Measurements from ENCODE around the gene TFF1.
"Not testable (repeated sequence)": the region's sequence is repeated elsewhere in the genome, so short reads cannot be mapped to it uniquely, and the experiment has no call there.

TFF1 gene

DNA sequence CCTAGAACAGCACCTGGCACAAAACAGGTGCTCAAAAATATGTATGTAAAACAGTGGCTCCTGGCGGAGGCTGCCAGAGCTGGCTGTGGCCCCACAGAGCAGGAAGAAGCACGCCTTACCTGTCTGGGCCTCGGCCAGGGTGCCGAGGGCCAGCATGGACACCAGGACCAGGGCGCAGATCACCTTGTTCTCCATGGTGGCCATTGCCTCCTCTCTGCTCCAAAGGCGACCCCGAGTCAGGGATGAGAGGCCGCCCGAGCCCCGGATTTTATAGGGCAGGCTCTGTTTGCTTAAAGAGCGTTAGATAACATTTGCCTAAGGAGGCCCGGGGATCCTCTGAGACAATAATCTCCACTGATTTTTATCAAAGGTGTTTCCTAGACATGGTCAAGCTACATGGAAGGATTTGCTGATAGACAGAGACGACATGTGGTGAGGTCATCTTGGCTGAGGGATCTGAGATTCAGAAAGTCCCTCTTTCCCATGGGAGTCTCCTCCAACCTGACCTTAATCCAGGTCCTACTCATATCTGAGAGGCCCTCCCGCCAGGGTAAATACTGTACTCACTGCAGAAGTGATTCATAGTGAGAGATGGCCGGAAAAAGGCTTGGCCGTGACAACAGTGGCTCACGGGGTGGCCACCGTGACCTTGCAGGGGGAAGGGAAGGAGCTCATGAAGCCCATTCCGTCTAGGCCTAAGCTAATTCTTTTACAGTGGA, at the start of gene TFF1:
Gene TFF1 (minus strand): TSS at position 244 of the 719 bp plus-strand sequence. CDS start 40 bp downstream, at position 204.
- no peak for DNase-seq

DNA sequence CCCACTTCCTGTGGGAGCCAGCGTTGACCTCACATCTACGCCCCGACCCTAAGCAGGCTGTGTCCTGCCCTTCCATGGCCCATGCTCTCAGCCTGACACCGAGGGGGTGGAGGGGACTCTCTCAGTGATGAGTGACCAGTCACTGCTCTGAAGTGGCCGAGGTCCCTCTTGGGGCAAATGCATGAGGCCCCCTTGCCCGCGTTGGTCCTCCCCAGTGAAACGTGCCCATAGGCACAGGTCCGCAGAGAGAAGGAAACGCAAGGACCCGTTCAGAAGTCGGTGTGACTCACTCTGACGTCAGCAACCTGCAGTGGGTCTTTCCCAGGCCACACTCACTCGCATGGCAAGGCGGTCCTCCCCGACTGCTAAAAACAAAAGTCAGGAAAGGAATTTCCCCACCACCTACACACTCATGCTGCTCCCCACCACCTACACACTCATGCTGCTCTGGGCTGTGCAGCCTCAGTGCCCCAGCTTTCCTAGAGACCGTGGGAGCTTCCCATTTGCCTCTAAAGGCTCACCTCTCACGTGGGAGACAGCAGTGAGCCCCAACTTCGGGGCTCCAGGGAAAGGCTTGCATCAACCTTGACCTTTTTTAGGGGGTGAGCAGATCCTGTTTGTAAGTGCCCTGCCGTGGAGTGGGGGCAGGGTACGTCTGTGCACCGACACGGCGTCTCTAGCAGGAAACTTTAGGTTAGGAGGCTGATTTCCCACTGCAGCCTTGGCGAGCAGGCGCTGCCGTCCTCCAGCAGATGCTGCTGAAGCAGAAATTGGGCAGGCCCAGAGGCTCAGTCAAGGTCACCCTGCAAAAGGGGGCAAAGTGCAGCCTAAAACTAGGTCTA, 48.8 kb upstream of the TFF1 start:
- DNase-seq = peak; percentile 63 to 89 (median 77)

DNA sequence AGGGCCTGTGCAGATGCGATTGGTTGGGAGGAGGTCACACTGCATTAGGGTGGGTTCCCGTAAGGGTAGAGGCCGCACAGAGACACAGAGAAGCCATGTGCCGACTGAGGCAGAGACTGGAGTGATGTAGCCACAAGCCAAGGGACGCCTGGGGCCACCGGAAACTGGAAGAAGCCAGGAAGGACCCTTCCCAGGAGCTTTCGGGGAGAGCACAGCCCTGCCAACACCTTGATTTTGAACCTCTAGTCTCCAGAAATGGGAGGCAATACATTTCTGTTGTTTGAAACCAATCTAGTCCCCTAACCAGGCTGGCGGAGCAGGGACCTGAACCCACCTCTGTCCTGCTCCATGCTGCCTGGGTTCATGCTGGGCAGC, 48.2 kb upstream of the TFF1 start:
- no peak for DNase-seq

DNA sequence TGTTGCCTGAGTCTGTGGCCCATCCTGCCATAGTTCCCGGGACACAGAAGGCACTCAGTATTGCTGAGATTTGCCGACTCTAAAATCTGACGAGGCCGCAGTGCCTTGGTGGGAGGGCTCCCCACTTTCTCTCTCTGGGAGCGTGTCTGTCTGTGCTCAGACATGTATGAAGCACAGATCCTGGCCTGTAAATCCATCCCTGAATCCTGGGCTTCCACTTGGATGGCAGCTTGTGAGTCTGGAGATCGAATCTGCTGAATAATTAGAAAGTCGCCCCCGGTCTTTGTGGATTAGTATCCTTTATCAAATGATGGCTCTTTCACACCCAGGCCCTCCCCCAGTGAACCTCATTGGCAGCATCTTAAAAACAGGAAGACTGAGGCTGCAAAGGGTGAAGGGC, 47.7 kb upstream of the TFF1 start:
- DNase-seq = no peak

DNA sequence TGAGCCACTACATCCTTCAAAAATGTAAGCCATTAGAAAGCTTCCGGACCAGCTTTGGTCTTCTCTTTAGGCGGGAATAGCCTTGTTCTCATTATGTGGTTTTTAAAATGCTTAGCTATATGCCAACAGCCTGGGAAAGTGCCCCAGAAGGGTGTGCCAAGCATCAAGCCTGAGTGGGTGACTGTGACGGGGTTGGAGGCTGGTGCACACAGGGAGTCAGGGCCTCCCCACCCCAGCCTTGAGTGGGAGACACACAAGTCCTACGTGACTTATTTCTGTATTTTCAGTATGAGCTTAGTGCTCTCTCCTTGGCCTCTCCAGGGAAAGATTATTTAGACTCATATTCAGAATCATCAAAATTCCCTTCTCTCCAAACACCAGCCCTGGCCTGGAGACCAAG, 47.2 kb upstream of the TFF1 start:
- no peak for DNase-seq

DNA sequence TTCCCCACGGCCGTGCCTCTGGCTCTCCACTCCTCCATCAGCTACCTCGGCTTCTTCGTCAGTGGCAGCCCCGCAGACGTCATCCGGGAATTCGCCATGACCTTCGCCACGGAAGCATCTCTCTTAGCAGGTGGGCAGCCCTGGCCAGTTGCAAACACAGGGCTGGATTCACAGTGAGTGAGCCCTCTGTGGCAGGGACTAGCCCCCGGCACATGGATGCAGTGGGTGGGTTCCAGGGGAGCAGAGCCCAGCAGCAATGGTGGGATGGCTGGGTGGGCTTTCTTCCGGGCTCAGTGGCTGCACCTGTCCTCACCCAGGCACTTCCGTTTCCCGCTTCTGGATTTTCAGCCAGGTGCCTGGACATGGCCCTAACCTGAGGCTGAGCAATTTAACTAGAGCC, 46.8 kb upstream of the TFF1 start:
- no peak for DNase-seq

DNA sequence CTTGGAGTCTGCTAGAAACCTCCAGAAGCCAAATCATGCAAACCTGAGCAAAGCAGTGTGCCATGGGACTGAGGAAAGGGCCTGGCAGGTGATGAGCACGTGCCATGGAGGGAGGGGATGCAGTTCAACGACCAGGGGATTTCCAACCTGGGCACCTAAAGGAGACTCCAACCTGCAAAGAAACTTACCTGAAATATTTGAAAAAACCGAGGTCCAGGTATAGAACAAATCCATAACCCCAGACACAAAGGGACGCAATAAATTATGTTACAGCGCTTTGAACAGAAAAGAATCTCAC, 46.2 kb upstream of the TFF1 start:
- no peak for DNase-seq

DNA sequence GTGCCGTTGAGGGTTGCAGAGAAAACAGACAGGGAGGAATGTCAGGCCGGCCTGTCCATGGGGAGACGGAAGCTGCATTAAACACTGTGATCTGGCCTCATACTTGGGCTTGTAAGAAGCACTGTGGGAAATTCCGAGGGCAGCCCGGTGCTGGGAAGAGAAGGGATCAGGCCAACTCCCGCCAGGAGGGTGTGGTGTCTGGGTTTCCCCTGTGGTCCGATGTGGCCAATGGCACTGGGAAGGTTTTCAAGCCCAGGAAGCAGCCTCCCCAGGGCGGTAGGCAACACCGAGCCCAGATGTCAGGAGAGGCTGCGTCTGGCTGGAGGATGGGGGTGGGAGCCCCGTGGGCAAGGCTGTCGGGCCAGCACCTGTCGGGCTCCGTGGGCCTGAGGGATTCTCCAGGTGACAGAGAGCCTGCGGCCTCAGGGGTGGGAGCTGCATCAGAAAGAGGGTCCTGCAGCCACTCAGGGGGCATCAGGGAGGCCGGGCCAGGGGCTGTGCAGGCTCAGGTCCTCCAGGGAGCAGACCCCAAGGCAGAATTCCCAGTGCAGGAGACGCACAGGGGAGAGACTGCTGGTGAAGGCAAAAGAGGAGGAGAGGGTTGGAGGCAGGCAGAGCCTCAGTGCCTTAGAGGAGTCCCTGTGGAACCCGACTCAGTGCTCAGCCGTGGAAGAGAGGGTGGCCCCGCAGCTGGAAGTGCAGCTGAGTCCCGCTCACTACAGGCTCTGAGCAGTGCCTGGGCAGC, 45.7 kb upstream of the TFF1 start:
- no peak for DNase-seq

DNA sequence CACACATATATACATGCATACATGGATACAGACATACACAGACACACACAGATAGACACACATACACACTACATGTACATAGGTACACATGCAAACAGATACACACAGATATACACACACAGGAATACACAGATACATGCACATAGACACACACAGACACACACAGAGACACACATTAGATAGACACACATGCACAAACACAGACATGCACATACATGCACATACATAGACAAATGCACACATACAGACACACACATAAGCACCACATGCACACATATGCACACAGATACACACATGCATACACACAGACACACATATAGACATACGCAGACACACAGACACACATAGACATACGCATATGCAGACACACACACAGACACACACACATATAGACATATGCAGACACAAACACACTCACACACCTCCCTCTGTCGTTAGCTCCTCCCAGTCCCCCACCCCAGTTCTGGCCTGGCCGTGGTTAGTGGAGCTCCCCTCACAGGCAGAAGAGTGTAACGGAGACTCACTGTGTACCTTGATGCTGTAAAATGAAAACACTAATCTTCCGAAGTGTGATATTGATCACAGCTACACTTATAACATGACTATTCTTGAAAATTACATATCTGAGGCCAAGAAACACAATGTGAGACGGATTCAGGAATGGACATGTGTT, 45.0 kb upstream of the TFF1 start:
- DNase-seq = no peak

DNA sequence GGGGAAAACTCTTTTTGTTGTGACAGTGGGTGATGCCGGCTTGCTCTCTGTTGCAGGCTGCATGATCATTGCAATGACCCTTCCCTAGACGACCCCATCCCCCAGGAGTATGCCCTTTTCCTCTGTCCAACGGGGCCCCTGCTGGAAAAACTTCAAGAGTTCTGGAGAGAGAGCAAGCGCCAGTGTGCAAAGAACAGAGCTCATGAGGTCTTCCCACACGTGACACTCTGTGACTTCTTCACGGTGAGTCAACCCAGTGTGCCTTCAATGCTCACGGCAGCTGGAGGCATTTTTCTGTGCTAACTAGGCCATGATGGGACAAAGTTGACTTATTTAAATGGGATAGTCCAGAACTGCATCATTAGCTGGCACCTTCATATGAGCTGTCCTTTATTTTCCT, 43.0 kb upstream of the TFF1 start:
- no peak for DNase-seq

DNA sequence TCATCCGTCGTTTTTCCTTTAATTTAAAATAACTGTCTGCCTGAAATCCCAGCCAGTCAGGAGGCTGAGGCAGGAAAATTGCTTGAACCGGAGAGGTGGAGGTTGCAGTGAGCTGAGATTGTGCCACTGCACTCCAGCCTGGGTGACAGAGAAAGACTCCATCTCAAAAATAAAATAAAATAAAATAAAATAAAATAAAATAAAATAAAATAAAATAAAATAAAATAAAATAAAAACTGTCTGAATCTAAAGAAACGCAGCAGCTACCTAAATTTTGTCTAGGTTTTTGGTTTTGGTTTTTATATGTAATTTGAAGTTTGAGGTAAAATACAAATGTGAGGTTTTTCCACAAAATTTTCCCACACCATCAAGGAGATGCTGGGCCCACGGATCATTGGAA, 42.4 kb upstream of the TFF1 start:
- DNase-seq = not testable (repeated sequence)

DNA sequence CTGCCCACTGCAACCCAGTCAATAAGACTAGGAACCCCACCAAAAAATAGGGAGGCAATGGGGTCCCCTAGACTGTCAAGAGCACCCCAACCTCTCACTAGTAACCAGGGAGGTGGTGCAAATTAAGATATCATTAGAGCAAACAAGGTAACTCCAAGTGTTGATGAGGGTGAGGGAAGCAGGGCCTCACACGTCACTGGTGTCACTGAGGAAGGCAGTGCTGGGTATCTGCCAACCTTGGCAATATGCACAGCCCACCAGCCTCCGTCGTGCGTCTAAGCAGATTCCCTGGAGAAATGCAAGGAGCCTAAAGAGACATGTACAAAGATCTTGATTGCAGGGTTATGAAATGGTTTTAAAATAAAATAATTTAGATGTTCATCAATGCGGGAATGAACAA, 41.1 kb upstream of the TFF1 start:
- no peak for DNase-seq

DNA sequence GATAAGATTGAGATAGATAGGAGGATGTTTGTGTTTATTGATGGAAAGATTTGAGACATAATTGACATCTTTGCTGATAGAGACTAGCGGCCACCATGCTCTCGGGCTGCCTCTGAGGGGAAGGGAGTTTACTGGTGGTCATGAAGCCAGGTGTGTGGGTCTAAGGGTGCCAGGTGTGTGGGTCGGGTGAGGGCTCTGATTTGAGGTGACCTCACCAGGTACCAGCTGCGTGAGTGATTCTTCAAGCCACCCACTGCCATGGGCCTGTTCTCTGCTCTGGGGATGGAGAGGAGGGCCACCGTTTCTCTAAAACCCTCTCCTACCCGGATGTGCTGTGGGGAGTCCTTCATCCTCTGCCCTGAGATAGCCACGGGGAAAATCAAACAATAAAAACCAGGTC, 40.5 kb upstream of the TFF1 start:
- no peak for DNase-seq

DNA sequence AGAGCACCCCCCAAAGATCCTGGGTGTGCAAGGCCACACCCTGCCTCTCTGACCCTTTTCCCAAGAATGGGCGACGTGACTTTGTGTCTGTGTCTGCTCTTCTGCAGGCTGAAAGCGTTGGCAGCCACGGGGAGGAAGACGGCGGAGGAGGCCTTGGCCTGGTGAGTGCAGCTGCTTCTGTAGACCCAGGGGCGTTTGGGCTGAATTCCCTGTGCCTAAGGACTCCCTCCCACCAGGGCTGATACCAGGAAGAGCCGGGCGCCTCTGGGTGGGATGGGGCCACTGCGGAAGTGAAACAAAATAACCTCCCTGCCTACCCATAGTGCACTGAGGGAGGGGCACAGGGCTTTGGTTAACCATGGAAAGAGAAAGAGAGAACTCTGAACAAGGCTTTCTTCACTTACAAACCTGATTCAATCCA, 39.9 kb upstream of the TFF1 start:
- DNase-seq = peak; percentile 27 to 59 (median 44)

DNA sequence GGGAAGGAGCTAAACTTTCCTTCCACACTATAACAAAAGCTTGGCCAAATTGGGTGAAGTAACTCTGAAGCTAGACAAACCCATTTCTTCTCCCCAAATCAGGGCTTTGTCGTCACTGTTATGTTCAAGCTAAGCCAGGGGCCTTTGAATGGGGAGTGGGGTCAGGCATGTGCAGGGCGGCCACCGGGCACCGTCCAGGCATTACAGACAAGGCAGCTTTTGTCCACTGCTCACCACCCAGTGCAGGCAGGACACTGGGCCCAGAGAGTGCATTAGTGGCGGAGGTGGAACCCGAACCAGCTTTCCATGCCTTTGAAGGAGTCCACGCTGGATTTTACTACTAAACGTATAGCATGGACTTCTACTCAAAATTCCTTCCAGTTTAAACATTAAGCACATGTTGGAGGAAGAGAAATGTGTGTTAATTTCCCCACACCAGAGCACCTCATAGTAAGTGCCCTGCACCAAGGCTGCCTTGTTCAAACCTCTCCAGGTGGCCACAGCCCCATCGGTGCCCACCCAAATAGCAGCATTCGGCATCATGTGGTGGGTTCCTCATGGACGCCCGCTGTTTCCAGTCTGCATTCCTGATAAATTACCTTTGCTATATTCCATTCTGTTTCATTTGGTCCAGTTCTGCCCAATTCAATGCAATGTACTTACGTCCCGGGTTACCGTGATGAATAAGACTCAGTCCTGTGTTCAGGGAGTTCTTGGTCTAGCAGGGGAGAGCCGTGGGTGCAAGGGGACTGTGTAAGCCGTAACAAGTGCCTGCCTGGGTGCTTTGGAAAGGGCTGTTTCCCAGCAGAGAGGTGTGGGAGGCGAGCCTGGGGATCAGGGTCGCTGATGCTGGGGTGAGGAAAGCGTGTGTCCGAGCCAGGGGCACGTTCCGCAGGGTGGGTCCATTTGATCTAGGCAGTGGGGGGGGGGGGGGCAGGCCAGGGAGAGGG, 39.0 kb upstream of the TFF1 start:
- DNase-seq = peak in 1 of 6 experiments; percentile 34

DNA sequence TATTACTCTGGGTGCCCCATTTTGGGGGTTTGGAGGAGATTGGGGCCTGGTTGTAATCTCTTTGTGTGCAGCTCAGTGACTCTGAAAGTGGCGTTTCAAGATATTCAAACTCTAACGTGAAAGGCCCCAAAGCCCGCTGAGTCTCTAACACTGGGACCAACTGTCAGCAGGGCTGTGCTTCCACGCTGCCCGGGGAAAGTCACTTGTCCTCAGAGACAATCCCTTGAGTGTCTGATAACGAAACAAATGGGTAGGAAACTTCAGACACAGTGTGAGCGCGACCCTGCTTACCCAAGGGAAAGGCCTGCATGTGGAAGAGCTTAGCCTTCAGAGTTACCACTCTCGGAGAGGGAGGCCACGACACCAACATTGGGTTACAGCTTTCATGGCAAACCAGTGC, 38.2 kb upstream of the TFF1 start:
- peak in 2 of 6 experiments; percentile 30 to 33 for DNase-seq

DNA sequence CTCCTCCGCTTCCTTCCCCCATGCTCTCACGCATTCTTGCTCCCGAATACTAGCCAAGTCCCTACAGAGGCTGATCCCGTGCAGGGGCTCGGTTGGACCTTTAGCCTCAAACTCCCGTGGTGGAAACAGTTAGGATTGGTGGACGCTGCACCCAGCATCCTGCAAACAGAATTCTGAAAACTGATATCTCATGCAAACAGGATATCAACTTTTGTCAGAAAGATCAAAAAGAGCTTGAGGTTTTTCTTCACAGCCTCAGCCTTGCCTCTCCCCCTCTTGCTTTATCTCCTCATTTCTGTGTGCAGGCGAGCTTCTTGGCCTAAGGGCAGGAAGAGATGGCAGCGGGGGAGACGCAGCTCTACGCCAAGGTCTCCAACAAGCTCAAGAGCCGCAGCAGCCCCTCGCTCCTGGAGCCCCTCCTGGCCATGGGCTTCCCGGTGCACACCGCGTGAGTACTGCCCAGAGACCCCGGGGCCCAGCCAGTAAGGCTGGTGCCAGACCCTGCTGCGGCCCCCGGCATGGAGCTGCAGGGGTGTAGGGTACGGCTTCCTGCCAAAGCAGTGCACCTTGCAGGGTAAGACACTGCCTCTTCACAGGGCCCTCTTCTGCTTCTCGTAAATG, 37.4 kb upstream of the TFF1 start, which contains the start of gene UBASH3A:
Gene UBASH3A (plus strand): TSS at position 292 of the 621 bp plus-strand sequence. CDS start 44 bp downstream, at position 336.
- DNase-seq = peak; percentile 38 to 83 (median 66)

DNA sequence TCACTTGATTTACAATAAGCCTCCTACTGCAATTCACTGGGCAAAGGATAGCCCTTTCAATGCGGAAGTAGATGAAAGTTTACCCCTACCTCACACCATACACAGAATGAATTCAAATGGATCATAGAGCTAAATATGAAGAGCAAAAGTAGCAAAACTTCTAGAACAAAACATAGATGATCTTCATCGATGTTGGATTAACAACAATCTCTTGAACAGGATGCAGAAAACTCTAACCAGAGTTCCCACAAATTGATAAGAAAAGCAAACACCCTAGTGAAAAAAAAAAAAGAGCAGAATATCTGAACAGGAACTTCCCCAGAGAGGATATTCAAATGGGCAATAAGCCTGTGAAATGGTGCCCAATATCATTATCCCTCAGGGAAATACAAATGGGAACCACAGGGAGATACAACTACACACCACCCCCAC, 35.5 kb upstream of the TFF1 start:
- no peak for DNase-seq

DNA sequence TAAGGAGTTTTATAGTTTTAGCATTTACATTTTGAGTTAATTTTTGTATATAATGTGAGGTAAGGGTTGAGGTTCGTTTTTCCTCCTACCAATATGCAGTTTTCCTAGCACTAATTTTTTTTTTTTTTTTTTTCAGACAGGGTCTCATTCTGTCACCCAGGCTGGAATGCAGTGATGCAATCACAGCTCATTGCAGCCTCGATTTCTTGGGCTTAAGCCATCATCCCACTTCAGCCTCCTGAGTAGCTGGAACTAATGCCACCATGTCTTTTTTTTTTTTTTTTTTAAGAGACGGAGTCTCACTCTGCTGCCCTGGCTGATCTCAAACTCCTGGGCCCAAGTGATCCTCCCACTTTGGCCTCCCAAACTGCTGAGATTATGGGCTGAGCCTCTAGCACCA, 34.8 kb upstream of the TFF1 start:
- no peak for DNase-seq

DNA sequence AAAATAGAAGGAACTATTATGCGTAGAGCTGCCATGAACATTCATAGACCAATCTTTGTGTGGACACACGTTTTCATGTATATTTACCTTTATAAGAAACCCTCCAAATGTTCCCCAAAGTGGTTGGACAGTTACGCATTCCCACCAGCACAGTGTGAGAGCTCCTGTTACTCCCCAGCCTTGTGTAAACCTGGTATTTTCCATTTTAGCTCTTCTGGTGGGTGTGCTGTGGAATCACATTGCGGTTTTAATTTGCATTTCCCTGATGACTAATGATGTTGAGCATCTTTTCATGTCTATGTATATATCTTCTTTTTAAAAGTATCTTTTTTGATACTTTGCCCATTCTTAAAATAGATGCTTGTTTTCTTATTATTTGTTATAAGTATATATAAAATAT, 34.2 kb upstream of the TFF1 start:
- no peak for DNase-seq

DNA sequence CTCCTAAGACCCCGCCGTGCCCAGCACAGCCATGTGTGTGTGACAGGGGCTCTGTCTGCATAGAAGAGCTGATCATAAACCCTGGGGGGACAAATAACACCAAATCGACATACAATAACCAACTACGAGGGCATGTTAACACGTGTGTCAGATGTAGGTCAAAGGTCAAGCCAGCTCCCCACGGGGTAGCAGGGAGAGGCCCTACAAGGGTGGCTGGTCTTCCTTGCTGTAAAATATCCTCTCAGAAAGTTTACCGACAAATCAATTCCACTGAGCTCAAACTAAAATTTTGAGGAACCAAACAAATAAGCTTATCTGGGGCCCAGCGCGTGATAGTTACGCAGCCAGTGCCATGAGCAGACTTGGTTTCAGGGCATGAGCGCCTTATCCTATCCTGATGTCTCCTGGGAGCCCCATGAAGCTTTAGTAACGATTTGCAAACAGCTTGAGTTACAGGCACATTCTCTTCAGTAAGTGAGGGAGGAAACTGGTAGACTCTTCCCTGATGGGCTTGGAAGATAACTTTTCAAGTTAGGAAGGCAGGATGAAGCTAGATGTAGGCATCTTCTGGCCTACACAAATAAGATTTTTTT, 32.2 kb upstream of the TFF1 start:
- DNase-seq = no peak

All from stimulated activated naive CD4-positive, alpha-beta T cell (primary cell).